GM19395 (cell line): Measurements from ENCODE around the gene DMKN.

Experiments used
- ATAC-seq: cut with Tn5 transposase; IDR thresholded peaks from one replicate; pipeline ENCODE4 v1.9.1; 2021; ENCODE audit warnings: mild to moderate bottlenecking, moderate library complexity; ENCODE audit not compliant: unreplicated experiment

The DMKN gene, protein sequence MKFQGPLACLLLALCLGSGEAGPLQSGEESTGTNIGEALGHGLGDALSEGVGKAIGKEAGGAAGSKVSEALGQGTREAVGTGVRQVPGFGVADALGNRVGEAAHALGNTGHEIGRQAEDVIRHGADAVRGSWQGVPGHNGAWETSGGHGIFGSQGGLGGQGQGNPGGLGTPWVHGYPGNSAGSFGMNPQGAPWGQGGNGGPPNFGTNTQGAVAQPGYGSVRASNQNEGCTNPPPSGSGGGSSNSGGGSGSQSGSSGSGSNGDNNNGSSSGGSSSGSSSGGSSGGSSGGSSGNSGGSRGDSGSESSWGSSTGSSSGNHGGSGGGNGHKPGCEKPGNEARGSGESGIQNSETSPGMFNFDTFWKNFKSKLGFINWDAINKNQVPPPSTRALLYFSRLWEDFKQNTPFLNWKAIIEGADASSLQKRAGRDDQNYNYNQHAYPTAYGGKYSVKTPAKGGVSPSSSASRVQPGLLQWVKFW

DNA sequence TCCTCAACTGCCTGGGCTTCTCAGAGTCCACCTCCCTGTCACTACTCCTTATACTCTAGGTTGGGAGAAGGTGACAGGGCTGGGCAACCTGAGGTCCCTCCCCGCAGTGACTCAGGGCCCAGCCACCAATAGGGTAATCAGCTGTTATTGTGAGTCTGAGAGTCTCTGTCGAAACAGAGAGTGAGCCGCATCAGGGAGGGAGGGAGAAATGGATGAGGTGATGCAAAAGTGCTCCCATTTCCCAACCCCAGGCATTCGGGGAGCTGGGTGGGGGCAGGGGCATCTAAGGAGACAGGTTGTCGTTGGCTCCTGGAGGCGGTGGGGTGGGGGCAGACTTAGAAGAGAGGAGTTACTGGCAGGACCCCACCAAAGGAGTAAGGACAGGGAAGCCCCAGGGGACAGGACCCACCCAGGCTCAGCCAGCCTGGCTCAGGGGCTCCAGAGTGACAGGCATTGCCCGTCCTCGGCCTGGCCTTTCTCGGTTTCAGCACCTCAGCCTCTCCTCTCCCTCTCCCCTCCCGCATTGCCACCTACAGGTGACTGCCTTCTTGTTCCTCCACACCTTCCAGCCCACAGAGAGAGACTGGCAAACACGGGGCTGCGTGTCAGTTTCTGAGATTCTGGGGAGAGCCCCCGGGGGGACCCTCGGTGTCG lies at the start of gene DMKN:
Gene DMKN, minus strand, starts transcription at position 22 of the 654 bp plus-strand sequence. CDS start 174 bp downstream, outside the sequence.
- ATAC-seq = no peak

DNA sequence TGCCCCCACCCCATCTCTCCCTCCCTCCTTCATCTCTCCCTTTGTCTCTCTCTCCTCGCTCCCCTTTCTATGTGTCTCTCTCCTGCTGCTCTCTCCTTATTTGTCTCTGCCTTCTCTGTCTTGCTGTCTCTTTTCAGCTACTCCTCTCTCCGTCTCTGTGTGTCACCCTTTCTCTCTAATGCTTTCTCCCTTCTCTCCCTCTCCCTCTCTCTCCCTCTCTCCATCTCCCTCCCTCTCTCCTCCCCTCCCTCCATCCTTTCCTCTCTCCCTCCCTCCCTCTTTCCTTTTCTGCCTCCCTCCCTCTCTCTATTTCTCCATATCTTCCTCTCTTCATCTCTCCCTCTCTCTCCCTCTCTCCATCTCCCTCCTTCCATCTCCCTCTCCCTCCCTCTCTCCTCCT lies 49.3 kb upstream of the DMKN start:
- no peak for ATAC-seq

DNA sequence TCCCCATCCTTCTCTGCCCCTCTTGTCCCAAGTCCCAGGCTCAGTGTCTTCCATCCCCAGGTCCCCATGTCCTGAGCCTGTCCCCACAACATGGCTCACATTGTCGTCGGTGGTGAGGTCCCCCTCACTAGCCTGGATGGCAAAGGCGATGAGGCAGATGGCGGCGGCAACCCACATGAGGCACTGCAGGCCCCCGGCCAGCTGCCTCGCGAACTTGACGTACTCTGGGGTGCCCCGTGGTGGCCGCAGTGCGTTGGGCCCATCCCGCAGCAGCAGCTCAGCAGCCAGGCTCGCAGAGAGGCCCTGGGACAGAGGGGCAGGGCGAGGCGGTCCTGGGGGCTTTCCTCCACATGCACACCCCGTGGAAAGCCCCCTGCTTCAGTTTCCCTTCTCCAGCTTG lies 48.9 kb upstream of the DMKN start:
- no peak for ATAC-seq

DNA sequence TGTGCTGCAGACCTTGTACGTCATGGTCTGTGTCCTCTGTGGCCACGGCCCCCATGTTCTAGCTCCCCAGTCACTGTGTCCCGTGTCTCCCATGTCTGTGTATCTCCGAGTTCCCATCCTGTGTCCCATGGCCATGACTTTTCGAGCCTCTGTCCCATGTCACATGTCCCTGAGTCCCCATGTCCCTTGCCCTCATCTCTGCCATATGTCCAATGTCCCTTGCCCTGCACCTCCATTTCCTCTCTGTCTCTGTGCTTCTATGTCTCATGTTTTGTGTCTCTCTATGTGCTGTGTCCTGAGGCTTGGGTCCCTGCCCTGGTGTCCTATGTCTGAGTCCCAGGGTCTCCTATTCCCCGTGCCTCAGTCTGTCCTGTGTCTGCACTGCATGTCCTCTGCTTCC lies 48.0 kb upstream of the DMKN start:
- ATAC-seq = no peak

DNA sequence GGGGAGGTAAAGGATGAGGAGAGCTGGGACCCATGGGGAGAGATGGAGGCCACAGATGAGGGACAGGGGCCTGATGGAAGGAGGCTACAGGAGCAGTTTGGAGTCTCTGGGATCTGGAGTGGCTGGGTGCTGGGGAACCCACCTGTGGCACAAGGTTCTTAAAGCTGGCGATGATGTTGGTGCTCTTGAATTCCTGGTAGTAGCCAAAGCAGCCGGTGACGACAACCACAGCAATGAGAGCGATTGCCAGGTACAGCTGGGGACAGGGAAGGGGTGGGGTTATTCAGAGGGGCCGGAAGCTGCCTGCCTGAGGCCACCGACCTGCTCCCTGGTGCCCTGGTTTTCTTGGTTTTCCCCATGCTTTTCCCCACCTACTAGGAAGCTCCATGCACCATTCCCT lies 47.2 kb upstream of the DMKN start:
- no peak for ATAC-seq

DNA sequence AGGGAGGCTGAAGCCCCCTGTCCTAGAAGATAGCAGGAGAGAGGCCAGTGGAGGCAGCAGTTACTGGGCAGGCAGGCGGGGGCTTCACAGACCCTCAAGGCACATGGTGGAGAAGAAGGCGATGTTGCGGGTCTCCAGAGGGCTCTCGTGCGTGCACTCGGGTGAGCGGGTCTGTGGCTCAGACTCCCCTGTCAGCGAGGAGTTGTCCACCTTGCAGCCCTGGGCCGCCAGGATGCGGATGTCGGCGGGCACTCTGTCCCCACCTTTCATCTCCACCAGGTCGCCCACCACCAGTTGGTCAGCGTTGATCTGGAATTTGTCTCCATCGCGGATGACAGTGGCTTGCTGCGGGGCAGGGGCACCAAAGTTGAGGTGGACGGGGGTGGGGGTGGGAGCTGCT lies 46.8 kb upstream of the DMKN start:
- no peak for ATAC-seq

DNA sequence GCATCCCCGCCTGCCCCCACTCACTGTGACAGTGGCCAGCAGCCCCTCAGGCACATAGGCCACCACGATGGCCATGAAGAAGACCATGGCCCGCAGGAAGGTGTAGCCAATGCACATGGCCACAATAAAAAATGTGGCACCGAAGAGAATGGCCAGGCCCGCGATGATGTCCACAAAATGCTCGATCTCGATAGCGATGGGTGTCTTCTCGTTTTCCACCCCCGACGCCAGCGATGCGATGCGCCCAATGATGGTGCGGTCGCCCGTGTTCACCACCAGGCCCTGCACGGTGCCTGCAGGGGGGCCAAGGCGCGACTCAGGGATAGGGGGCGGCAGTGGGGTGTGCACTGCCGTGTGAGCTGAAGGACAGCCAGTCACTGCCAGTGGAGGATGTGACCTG lies 46.3 kb upstream of the DMKN start:
- ATAC-seq = no peak

DNA sequence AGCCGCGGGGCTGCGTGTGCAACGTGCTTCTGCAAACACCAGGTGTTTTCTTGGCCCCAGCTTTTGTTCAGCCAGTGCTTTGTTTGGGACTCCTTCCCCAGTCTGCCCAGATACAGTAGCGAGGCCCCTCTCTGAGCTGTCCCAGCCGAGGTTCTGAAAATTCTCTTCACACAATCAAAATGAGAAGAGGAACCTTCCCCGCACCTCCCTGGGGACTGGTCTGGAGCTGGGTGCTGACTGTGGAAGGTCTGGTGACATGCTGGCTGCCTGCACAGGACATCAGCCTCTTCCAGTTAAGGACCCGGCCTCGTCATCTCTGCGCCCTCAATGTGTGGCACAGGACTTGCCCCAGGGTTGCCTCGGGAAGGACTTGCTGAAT lies 45.8 kb upstream of the DMKN start:
- ATAC-seq = no peak

DNA sequence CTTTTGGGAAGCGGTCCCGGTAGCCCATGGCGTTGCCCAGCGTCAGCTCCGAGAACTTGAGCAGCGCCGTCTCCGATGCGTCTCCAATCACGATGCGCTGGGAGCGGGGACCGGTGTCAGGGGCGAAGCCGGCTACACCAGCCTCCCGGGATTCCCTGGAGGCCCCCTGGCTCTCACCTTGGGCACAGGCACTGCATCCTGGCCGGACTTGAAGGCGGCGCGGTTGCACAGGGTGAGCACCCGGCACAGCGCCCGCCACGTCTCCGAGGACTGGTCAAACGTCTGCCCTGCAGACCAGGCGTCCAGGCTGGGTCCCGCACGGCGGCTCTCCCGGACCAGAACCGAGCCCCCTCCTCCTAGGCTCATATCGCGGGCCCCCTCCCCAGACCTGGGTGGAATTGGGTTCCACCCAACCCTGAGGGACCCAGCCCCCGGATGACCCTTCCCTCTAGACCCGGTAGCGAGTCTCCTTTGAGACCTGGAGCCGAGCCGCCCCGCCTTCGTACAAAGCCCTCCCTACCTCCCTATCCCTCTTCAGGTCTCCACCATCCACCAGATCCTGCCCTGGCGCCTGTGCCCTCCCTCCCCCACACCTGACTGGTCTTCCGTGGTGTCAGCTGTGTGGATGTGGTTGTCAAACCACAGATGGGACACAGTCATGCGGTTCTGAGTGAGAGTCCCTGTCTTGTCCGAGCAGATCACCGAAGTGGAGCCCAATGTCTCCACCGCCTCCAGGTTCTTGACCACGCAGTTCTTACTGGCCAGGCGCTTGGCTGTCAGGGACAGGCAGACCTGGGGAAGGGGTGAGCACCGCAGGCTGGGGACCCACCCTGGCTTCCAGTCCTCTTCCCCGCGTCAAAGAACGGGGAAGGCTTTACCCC lies 45.2 kb upstream of the DMKN start:
- ATAC-seq = no peak

DNA sequence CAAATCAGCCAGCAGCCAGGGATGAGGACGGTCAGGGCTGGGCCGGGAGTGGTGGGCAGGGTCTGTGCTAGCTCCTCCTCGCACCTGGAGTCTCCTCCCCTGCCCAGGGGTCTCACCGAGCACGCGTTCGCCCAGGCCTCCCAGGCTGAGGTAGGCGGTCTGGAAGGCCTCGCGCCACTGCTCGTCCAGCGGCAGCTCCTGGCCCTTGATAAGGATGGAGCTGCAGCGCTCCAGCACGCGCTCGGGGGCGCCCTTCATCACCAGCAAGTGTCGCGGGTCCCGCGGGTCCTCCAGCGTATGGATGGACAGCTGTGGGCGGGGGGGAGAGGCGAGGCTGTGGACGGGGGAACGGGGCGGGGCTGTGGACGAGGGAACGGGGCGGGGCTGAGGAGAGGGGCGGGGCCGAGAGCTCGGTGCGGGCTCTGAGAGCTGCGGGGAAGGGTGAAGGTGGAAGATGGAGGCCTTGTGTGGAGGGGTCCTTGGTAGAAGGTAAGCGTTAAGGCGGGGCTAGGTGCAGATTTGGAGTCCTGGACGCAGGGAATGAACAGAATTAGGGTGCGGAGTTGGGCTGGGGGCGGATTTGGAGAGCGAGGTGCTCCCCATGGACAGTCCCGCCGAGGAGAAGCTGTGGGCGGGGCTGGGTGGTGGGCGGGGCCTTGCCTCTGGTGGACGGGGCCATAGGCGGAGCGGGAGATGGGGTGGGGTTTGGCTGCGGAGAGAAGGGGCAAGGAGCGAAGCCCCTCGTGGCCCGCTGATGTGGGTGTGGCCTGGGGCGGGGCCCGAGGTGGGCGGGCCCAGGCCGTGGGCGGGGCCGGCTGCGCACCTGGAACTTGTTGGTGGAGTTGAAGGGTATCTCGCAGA lies 44.3 kb upstream of the DMKN start:
- no peak for ATAC-seq

DNA sequence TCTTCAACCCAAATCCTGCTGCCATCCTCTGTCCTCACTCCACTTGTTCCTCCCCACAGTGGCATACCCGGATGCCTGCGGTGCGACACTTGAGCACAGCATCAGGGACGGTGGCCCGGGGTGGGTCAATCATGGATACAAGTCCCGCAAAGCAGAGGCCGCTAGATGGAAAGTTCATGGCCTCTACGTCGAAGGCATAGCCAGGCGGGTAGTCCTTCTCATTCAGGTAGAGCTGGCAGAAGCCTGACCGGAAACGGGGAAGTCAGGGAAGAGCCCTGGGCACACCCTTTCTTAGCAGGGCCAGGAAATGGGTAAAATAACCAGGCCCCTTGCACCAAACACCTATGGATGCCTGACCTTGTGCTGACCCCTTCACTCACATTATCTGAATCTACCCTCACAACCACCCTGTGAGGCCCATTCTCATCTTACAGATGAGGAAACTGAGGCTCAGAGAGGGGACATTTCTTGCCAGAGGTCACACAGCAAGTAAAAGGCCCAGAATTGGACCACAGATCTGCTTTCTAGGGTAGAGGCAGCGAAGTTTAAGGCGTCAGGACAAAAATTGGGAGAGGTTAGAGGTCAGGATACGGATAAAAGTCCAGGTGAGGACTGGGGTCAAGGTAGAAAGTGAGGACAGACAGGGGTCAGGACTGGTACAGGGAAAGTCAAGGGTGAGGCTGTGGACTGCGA lies 43.5 kb upstream of the DMKN start:
- no peak for ATAC-seq

DNA sequence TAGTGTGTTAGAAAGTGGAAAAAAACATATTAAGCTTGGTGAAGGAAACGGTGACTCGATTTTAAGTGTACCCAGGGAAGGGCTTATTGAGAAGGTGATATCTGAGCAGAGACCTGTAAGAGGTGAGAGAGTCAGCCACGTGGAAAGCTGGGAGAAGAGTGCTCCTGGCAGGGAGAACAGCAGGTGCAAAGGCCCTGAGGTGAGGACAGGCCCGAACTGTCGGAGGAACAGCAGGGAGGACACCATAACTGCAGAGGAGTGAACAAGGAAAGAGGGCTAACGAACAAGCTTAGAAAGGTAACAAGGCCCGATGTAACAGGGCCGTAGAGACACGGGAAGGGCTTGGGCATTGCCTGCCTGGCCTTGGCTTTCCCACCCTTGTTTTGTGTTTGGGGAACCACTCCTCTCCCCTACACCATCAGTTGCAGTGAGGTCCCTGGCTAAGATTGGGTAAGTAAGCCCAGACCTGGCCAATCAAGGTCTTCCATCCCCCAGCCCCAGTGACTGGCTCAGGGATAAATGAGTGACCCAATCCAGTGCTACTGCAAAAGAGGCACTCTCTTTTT lies 42.7 kb upstream of the DMKN start:
- no peak for ATAC-seq

DNA sequence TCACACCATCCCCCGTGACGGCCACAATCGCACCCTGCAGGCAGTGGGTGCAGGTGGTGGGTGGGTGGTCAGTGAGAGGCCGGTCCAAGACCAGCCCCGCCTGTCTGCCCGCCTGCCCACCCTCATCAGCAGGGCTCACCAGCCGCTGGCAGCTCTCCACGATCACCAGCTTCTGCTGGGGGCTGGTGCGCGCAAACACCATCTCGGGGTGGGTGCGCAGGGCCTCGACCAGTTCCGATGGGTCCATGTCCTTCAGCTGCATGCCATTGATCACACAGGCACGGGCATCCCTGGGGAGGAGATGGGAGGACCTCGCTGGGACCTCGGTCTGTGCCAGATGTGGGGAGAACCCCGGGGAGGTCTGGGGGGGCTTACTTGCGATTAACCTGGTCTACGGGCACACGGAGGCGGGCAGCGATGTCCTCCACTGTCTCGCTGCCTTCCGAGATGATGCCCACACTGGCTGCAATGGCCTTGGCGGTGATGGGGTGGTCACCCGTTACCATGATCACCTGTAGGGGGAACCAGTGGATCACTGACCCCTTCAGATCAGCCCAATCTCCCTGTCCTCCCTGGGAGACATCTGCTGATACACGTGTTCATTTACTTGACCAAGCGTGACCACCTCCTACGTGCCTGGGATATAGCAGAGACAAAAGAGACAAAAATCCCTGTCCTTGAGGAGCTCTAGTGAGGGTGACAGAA lies 42.0 kb upstream of the DMKN start:
- ATAC-seq = no peak

DNA sequence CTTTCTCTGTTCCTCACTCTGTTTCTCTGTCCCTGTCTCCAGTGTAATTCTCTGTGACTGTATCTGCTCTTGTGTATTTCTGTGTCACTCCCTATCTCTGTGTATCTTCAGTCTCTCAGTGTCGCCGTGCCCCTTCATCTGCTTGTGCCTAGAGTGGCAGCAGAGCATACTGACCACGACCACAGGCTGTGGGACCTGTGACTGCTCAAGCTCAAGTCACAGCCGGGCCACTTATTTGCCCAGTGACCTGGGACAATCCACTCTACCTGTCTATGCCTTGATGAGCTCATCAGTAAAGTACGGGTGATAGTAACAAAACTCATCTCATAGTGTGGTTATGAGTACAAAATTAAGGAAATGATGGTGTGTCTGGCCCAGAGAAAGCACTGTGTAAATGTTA lies 40.6 kb upstream of the DMKN start:
- no peak for ATAC-seq

DNA sequence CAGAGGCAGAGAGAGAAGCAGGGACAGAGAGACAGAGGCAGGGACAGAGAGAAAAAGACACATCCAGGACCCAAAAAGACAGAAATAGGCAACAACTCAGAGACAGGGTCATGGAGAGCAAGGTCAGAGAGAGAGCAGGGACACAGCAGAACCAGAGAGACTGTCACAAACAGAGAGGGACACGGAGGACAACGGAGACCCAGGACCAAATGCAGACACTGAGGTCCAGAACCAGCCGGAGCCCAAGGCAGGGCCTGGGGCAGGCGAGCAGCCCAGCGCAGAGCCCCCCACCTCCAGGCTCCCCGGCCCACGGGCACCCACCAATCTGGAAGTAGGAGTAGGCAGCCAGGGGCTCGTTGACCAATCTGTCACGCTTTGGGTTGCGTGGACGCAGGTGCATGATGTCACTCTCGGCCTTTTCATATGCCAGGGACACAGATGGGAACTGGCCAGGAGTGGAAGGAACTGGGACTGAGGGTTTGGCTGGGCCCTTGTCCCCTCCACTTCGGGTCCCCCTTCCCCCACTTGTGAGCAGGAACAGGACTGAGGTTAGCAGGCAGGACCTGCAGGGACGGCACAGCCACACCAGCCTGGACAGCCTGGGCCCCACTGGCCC lies 40.0 kb upstream of the DMKN start:
- no peak for ATAC-seq

DNA sequence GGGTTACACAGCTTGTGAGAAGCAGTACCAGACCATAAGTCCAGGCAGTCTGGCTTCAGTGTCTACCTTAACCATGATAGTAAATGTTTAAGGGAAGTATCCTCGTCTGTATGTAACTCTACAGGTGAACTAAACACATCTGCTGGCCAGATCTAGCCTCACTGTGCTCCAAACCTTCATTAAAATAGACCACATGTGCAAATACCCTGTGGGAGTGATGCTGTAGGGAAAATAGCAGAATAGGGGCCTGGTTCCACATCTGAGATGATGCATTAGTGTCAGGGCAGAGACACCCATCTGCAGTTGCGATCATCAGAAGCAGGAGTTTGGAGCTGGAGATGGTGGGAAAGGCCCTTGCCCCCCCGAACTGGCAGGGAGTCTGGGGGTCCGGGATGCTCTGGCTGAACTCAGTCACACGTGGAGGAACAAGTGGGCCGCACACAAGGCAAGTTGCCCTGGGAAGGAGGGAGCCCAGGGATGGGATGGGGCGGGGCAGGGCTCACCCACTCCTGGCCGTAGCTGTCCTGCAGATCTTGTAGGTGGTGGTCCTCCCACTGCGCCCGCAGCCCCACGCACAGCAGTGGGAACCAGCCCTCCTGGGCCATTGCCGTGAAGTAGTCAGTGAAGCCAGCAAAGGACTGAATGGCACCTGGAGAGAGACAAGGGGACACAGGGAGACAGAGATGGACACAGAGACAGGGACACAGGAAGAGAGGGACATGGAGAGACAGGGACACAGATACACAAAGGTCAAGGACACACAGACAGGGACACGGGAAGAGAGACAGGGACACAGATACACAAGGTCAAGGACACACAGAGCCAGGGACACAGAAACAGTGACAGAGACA lies 39.3 kb upstream of the DMKN start:
- ATAC-seq = no peak

DNA sequence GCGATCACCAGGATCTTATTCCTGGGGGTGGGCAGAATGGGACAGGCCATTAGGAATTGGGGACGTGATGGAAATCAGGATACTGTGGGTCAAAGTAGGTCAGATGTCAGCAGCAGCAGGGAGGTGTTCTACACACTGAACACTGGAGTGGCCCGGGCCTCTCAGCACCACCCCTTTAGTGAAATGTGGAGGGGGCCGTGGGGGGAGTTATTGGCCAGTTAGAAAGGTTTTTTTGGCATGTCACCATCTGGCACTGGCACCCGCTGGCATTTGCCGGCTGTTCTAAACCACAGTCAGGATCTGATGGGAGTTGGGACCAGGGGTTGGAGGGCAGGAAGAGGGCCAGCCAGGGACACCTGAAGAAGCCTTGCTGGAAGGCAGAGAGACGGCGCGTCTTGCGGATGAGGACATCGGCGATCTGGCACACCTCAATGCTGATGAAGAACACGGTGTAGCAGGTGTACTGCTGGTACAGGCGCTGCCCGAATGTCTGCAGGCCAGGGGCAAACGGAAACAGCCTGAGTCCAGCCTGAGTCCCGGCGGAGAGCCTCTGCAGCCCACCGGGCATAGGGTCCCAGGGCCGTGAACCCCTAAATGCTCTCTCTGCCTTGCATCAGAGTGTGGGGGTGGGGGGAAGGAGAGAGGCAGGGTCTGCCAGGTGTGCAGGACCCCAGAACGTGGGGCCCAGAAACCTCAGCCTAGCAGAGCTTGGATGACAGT lies 37.8 kb upstream of the DMKN start:
- no peak for ATAC-seq
